MM.1S (cell line): Measurements from ENCODE around the gene TAF1B.

Source experiments
- CTCF ChIP-seq: fragments of 300-600 bp; sonication (generic); IDR thresholded peaks from 2 replicates; pipeline ENCODE4 v1.5.1; 2016; ENCODE audit warnings: antibody characterized with exemption, low read length, mixed read lengths
- EZH2 ChIP-seq: fragments of 300-600 bp; sonication (generic); optimal IDR thresholded peaks from 2 replicates; pipeline ENCODE3; 2017; ENCODE audit warnings: low read depth, mild to moderate bottlenecking, antibody characterized with exemption, low read length, mixed read lengths

GRCh38 chr2:9877026-9877425 lies 33.8 kb downstream of the TAF1B start:
- TF ChIP-seq CTCF: no peak
- TF ChIP-seq EZH2: no peak
